GM18498 (cell line): Measurements from ENCODE around the gene IFI30.

Experiments
- ATAC-seq: cut with Tn5 transposase; IDR thresholded peaks from one replicate; pipeline ENCODE4 v1.9.1; 2021; ENCODE audit warnings: mild to moderate bottlenecking, moderate library complexity; ENCODE audit not compliant: unreplicated experiment

Gene IFI30

DNA sequence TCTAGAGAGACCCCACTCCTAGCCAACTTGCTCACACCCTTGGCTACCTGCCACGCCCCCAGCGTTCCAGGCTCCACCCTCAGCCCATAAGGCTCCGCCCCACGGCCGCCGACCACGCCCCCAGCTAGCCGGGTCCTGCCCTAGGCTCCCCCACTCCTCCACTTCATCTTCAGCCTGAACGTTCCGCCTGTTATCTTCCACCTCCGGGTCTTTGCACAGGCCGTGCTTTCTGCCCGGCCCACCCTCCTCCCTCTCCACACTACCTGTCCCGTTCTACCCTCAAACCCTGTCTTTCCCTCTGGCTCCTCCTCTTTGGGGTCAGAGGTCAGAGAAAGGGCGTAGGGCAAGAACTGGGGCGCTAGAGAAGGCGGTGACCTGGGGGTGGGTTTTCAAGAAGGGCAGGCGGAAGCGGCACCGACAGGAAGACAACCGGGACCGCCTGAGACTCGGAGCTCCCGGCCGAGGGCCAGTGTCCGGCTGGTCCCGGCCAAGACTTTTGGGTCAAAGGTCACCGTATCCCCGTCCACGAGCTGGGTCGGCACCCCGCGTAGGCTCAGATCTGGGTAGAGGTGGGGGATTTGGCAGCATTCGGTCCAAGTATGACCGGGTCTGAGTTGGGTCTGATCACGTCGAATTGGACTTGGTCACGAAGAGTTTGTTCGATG lies 50.4 kb downstream of the IFI30 start:
- ATAC-seq: peak; percentile 3

DNA sequence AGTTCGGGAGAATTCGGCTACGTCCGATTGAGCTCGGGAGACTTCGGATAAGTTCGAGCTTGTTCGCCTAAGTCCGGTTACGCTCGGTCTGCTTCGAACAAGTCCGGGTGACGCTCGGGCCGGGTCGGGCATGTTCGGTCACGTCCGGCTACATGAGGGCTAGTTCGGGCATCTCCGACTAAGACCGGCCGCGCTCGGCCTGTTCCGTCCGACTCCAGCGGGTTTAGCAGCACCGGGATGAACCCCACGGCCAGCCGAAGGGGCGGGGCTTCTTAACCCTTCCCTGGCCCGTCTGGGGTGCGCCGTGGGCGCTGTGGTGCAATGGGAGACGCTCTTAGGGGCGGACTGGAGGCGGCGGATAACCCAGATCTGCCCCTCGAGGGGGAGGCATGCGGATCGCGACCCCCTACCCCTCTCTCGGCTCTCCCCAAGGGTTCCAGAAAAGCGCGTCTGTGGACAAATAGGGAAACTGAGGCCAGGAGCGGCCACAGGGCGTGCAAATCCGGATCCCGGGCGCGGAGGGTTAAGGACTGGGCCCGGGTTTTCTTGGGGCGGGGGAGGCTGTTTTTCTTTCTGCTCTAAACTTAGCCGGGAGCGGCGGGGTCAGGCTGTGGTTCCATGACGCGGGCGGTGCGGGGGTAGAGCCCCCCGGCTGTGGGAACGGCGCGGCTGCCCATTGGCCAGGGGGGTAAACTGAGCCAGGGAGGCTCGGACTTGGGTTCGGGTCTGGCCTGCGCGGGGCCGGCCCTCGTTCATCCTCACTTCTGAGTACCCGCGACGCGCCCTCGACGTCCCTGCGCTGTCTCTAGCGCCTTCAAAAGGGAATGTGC lies 51.1 kb downstream of the IFI30 start:
- ATAC-seq: peak; percentile 97

DNA sequence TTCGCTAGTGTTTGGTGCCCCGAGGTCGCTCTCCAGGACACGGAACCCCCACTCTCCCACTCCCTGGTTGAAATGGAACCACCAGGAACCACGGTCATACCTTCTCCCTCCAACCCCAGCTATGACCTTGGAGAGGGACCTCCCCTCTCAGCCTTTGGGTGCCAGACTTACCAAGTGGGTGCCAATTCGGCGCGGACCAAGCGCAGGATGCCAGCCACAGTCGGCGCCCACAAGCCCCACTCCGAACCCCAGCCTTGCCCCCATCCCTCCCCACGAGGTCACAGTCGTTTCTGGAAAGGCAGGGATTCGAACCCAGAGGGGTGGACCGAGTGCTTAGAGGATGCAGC lies 51.7 kb downstream of the IFI30 start:
- ATAC-seq: no peak

GRCh38 chr19:18225702-18226468 lies 52.3 kb downstream of the IFI30 start, which contains the start of gene PDE4C:
PDE4C (minus strand) TSS chr19:18226438; CDS start chr19:18226415, 23 bp downstream.
- ATAC-seq: no peak

- ATAC-seq: no peak
These were observed 53.6 kb downstream of the IFI30 start for GRCh38 chr19:18226956-18227780.
